HG03095 (cell line): ENCODE results near the gene C4orf51.

Experiments used
- ATAC-seq: cut with Tn5 transposase; IDR thresholded peaks from one replicate; pipeline ENCODE4 v1.9.1; 2021; ENCODE audit warnings: moderate library complexity; ENCODE audit not compliant: unreplicated experiment

C4orf51 gene

DNA sequence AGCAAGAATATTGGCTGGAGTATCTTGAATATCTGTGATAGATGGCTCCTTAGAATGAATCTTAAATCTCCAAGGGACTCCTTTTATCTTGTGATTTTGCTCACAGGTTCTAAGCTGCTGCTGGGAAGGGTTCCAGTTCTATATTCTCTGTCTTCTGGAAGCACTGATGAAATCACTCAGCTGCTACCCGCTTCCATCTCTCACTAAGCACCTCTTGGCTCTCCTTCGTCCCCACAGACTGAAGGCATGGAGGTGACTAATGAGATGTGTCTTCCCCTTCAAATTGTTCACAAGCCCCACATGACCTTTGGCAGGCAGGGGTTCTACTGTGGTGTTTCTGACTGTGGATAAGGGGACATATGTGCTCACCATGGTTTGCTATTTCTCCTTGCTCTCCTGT is 75.9 kb downstream of the C4orf51 start:
- no peak for ATAC-seq

GRCh38 chr4:145756244-145756643 is 76.3 kb downstream of the C4orf51 start:
- ATAC-seq: no peak

- no peak for ATAC-seq
These were observed 77.2 kb downstream of the C4orf51 start for GRCh38 chr4:145757188-145757587.

DNA sequence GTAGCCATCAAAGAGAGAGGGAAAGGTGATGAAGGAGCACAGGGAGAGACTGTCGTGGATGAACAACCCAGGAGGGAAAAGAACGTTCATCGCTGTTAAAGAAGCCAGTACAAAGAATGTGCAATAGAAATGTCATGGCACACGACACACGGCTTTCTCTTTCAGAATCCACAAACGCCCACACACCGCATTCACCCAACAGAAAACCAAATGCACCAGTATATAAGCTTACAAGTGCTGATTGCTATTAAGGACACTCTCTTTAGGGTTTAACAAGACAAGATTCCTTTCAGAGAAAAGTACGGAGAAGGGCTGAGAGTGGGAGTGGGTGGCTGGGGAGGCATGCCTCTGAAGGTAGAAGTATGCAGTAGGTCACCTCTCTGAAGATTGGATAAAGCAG is 80.2 kb downstream of the C4orf51 start:
- no peak for ATAC-seq

- no peak for ATAC-seq
These were observed 81.3 kb downstream of the C4orf51 start for GRCh38 chr4:145760961-145761929.

DNA sequence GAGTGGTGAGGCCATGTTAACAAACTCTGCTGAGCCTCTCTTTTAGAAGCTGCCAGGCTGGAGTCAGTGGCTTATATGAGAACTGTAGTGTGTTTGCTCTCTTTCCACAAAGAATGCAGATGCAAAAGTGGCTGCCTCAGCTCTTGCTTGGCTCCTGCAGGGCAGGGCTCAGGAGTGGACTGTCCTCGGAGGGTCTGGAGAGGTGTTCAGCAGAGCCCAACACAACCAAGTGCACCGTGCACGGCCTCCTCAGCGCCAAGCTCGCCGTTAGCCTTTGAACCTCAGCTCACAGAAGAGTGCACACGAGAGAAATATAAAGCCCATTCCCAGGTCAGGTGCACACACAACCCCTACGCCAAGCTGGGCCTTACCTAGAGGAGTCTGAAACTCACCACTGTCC is 82.8 kb downstream of the C4orf51 start:
- ATAC-seq: no peak

DNA sequence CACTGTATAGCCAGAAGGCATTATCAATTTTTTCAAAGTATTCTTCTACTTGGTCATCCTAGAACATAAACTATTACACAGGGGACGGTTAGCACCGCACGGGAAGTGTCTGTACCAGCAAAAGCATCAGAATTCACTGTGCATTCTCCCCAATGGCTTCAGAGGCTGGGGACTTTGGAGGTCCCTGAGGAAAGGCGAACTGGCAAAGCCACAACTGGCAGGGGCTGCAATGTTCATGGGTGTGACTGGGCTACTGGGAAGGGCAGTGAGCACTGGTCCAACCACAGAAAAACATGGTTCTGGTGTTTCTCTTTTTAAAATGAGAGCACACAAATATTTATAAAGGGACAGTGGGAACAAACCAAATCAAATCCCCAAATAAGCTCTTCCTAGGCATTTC is 83.5 kb downstream of the C4orf51 start:
- ATAC-seq: no peak

- no peak for ATAC-seq
These were observed 86.3 kb downstream of the C4orf51 start for GRCh38 chr4:145766273-145766672.

- no peak for ATAC-seq
These were observed 89.6 kb downstream of the C4orf51 start for GRCh38 chr4:145769450-145770037.

DNA sequence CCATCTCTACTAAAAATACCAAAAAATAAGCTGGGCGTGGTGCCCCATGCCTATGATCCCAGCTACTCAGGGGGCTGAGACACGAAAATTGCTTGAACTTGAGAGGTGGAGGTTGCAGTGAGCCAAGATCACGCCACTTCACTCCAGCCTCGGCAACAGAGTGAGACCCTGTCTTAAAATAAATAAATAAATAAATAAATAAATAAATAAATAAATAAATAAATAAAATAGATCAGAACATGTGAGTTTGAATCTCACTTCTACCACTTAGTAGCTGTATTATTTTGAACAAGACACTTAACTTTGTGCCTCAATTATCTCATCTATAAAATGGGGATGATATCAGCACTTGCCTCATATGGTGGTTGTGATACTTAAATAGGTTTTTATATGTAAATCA is 90.2 kb downstream of the C4orf51 start:
- ATAC-seq: no peak

DNA sequence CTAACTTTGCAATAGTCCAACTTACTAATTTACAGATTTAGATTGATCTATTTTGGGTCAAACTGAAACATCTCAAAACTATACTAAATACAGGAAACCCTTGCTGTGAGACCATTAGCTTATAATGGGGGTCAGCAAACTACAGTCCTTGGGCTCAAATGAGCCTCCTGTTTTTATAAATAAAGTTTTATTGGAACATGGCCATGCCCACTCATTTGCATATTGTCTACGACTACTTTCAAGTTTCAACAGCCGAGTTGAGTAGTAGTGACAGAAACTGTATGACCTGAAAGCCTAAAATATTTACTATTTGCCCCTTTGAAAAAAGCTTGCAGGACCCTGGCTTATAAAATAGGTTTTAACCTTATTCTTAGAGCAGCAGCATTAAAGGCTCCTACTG is 92.4 kb downstream of the C4orf51 start:
- no peak for ATAC-seq

- peak; percentile 95 for ATAC-seq
These were observed 93.8 kb downstream of the C4orf51 start for GRCh38 chr4:145773581-145774234.

DNA sequence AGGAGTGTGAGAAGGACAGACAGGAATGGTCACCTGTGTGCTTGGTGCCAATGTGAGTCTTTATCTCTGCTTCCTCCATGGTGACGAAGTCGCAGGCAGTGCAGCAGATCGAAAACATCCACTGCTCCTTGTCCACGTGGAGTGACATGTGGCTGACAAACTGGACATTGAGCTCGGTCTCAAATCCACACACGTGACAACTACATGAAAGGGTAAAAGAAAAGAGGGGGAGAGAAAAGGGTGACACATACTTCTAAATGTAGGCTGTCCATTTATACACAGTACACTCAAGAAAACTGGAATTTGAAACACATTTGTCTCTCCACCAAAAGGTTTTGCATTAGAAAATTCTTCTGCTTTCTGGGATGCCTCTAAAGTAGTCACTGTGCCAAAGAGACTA is 94.5 kb downstream of the C4orf51 start:
- ATAC-seq: no peak

- ATAC-seq: no peak
These were observed 95.5 kb downstream of the C4orf51 start for GRCh38 chr4:145775406-145775805.

GRCh38 chr4:145776208-145776607 is 96.3 kb downstream of the C4orf51 start:
- ATAC-seq: no peak

DNA sequence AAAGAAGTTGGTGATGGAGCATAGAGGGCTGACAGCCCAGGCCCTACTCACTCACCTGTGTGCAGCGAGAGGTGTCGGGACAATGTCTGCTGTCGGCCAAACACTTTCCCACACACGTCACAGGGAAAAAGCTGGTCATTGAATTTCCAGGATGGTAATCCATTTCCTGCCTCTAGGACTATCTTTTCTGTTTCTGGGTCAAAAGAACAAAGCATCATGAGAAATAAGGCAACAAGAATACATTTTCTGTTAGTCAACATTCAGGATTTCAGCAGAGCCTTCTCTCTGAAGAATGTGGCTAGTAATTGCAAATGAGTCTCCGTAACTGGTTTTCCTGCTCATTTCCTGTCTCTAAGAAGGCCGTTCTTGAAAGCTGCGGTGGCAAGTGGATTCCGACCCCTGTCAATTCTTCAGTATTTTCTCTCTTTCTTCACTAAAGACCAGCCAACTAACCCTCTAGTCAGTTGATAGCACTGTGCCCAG is 99.4 kb downstream of the C4orf51 start:
- no peak for ATAC-seq

DNA sequence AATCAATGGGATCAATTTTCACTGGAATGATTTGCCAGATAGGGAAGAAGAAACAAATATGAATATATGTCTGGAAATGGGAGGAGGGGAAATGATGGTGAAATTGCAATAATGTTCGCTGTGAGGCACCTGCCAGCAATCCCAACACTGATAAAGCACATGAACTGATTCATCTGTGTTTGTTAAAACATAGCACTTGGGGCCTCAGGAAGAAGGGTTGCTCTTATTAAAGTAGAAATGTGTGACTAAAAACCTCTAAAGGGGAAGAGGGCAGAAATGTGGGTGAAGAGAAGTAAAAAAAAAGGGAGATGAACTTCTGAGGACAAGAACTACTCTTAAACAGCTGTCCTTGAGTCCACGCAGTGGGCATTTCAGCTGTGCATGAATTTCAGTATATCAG is 101.4 kb downstream of the C4orf51 start:
- no peak for ATAC-seq
